ENCODE data around the gene MEDAG. TPM values are rescaled to one million over a fixed set of nuclear protein-coding genes. Genes with fewer than 3 reads are reported as not detected.

MEDAG gene
- total and polyA plus RNA-seq, 8 donors = 2.1 to 16.5 (median 3.8) TPM

GRCh38 chr13:30872685-30873461, 33.2 kb upstream of the MEDAG start:
- DNase-seq (peak in 2 of 4 donors; percentile 59 to 70), ATAC-seq (peak; percentile 22)
- no peaks in the 10 kb centered on the region for H3K27me3 ChIP-seq
- intact Hi-C loops (cut with DNase I) = no loop called here
- no peak for TF ChIP-seq CTCF (IDR thresholded peaks at IDR 0.05)
- no peaks in the 10 kb centered on the region for H3K4me1 ChIP-seq
- H3K4me3 ChIP-seq = no peak overlapping the region
- H3K27ac ChIP-seq = peak overlapping the region in 1 of 2 donors; percentile 67
- no peaks in the 10 kb centered on the region for H3K36me3 ChIP-seq
- H3K9me3 ChIP-seq = no peaks in the 10 kb centered on the region

GRCh38 chr13:30873499-30873898, 32.6 kb upstream of the MEDAG start:
- intact Hi-C loops (cut with DNase I) = no loop called here
- ATAC-seq (no peak), DNase-seq (no peak)
- no peak for TF ChIP-seq CTCF (IDR thresholded peaks at IDR 0.05)
- Histone ChIP-seq H3K27ac (peak overlapping the region in 1 of 2 donors; percentile 67), H3K27me3 (no peaks in the 10 kb centered on the region), H3K4me3 (no peak overlapping the region), H3K9me3 (no peaks in the 10 kb centered on the region), H3K36me3 (no peaks in the 10 kb centered on the region), H3K4me1 (no peaks in the 10 kb centered on the region)

GRCh38 chr13:30874111-30874510, 32.0 kb upstream of the MEDAG start:
- H3K27me3 ChIP-seq = no peaks in the 10 kb centered on the region
- no peak for DNase-seq
- intact Hi-C loops (cut with DNase I) = no loop called here
- no peak for TF ChIP-seq CTCF (IDR thresholded peaks at IDR 0.05)
- H3K4me1 ChIP-seq = no peaks in the 10 kb centered on the region
- H3K36me3 ChIP-seq = no peaks in the 10 kb centered on the region
- H3K4me3 ChIP-seq = no peak overlapping the region
- H3K9me3 ChIP-seq = no peaks in the 10 kb centered on the region
- no peak for ATAC-seq
- no peak overlapping the region for H3K27ac ChIP-seq

GRCh38 chr13:30874561-30874960, 31.5 kb upstream of the MEDAG start:
- H3K4me3 ChIP-seq = no peak overlapping the region
- intact Hi-C loops (cut with DNase I) = no loop called here
- no peaks in the 10 kb centered on the region for H3K9me3 ChIP-seq
- no peaks in the 10 kb centered on the region for H3K27me3 ChIP-seq
- no peak overlapping the region for H3K27ac ChIP-seq
- no peaks in the 10 kb centered on the region for H3K36me3 ChIP-seq
- ATAC-seq = no peak
- DNase-seq = no peak
- no peak for TF ChIP-seq CTCF (IDR thresholded peaks at IDR 0.05)
- H3K4me1 ChIP-seq = no peaks in the 10 kb centered on the region

GRCh38 chr13:30877335-30877734, 28.7 kb upstream of the MEDAG start:
- no peaks in the 10 kb centered on the region for H3K36me3 ChIP-seq
- no peak for ATAC-seq
- intact Hi-C loops (cut with DNase I) = no loop called here
- no peak for DNase-seq
- H3K27me3 ChIP-seq = no peaks in the 10 kb centered on the region
- H3K9me3 ChIP-seq = no peaks in the 10 kb centered on the region
- TF ChIP-seq CTCF (IDR thresholded peaks at IDR 0.05) = no peak
- no peak overlapping the region for H3K4me3 ChIP-seq
- H3K27ac ChIP-seq = no peak overlapping the region
- peaks cover 0 to 5% of the 10 kb centered on the region in 2 donors for H3K4me1 ChIP-seq
